Subcutaneous abdominal adipose tissue (tissue), 5 donors: ENCODE measurements around the gene OPRL1.

Experiments
- H3K27ac ChIP-seq: one replicate; pipeline ENCODE4 v1.7.0; 2013; ENCODE audit warnings: low read depth, mild to moderate bottlenecking, inconsistent platforms, low read length, moderate library complexity
- H3K27me3 ChIP-seq, 5 donors: one replicate each; pipeline ENCODE4 v1.7.0; 2013; ENCODE audit warnings: low read length in 5 of 5, inconsistent platforms in 1 of 5; ENCODE audit not compliant: control insufficient read depth in 5 of 5, insufficient read depth in 4 of 5
- H3K36me3 ChIP-seq, 5 donors: one replicate each; pipeline ENCODE4 v1.7.0; 2013; ENCODE audit warnings: low read length in 5 of 5; ENCODE audit not compliant: control insufficient read depth in 5 of 5, insufficient read depth in 5 of 5
- H3K4me1 ChIP-seq, 5 donors: one replicate each; pipeline ENCODE4 v1.7.0; 2013; ENCODE audit warnings: low read length in 5 of 5, mild to moderate bottlenecking in 3 of 5, moderate library complexity in 1 of 5; ENCODE audit not compliant: control insufficient read depth in 5 of 5, insufficient read depth in 5 of 5
- H3K4me3 ChIP-seq, 5 donors: one replicate each; pipeline ENCODE4 v1.7.0; 2013; ENCODE audit warnings: low read length in 5 of 5, low read depth in 1 of 5
- H3K9ac ChIP-seq, 5 donors: one replicate each; pipeline ENCODE4 v1.7.0; 2013; ENCODE audit warnings: low read length in 5 of 5, mild to moderate bottlenecking in 4 of 5, moderate library complexity in 3 of 5
- H3K9me3 ChIP-seq, 5 donors: one replicate each; pipeline ENCODE4 v1.7.0; 2013; ENCODE audit warnings: low read length in 5 of 5; ENCODE audit not compliant: control insufficient read depth in 5 of 5
- donor health status: healthy.
- donor health status: healthy.
- donor health status: healthy.
- donor health status: healthy.
- donor health status: healthy.

OPRL1 gene

GRCh38 chr20:64049878-64050260, 30.0 kb upstream of the OPRL1 start:
- Histone ChIP-seq H3K9me3 (no peaks in the 10 kb centered on the region), H3K9ac (peak overlapping the region in 3 of 5 donors; percentile 1 to 69 (median 43)), H3K27ac (peak overlapping the region; percentile 82), H3K36me3 (peaks cover 0 to 6% (median 3%) of the 10 kb centered on the region in 5 donors), H3K4me1 (peaks cover 0 to 63% (median 13%) of the 10 kb centered on the region in 5 donors), H3K4me3 (peak overlapping the region in 3 of 5 donors; percentile 58 to 65 (median 58)), H3K27me3 (peaks cover 44 to 64% (median 57%) of the 10 kb centered on the region in 5 donors)

DNA sequence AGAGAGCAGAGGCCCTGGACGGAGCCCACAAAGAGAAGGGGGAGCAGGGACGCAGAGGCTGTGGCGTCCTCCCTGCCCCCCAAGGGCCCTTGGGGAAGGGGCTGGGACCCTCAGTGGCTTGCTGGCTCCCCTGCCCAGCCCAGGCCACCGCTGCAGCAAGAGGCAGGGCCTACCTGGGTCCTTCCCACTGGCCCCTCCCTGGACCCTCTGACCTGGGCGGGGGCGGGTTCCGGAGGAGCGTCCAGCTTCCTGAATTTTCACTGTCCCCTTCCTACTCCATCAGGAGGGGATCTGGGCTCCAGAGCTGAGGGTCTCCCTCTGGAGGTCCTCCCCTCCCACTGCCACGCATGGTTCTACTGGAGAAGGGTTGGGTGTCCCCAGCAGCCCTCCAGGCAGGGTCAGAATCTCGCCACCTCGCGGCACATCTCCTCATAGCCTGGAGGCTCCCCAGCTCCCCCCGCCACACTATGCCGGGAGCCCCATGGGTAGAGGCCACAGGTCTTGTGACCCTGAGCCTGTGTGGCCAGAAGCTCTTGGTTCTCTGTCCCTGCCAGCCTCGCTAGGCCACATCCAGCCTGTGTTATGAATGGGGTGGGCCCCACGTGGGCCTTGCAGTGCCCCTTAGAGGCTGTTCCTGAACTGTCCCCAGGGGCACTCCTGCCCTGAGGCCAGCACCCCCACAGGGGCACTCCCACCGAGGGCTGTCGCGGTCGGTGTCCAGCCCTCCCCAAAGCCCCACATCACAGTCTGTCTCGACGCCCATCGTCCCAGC, 29.4 kb upstream of the OPRL1 start:
- peak overlapping the region in 3 of 5 donors; percentile 58 to 65 (median 58) for H3K4me3 ChIP-seq
- peak overlapping the region; percentile 82 for H3K27ac ChIP-seq
- no peaks in the 10 kb centered on the region for H3K9me3 ChIP-seq
- H3K27me3 ChIP-seq: peaks cover 45 to 68% (median 53%) of the 10 kb centered on the region in 5 donors
- H3K4me1 ChIP-seq: peaks cover 0 to 63% (median 13%) of the 10 kb centered on the region in 5 donors
- H3K9ac ChIP-seq: peak overlapping the region in 3 of 5 donors; percentile 1 to 69 (median 43)
- H3K36me3 ChIP-seq: peaks cover 0 to 6% (median 3%) of the 10 kb centered on the region in 5 donors

DNA sequence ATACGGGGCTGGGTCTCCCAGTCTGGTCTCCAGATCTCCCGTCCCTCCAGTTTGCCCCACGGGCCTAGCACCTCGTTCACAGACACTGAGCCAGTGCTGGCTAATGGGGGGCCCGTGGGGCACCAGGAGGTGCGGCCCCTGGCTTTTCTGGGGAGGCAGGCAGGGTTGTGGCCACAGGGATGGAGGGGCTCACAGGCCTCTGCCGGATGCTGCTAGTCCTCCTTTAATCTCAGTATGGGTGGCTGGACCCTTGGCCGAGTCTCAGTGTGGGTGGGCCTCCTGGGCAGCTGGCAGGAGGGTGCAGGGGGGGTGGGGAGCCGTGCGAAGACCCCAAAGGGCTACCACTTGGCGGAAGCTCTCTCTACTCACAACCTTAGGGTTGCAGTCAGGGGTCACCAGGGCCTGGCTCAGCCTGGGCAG, 28.8 kb upstream of the OPRL1 start:
- peak overlapping the region in 3 of 5 donors; percentile 58 to 65 (median 58) for H3K4me3 ChIP-seq
- H3K27ac ChIP-seq: peak overlapping the region; percentile 82
- peaks cover 44 to 70% (median 58%) of the 10 kb centered on the region in 5 donors for H3K27me3 ChIP-seq
- peaks cover 0 to 63% (median 18%) of the 10 kb centered on the region in 5 donors for H3K4me1 ChIP-seq
- H3K36me3 ChIP-seq: peaks cover 0 to 5% (median 3%) of the 10 kb centered on the region in 5 donors
- H3K9me3 ChIP-seq: no peaks in the 10 kb centered on the region
- peak overlapping the region in 2 of 5 donors; percentile 43 to 69 for H3K9ac ChIP-seq

- peaks cover 0 to 66% (median 20%) of the 10 kb centered on the region in 5 donors for H3K4me1 ChIP-seq
- H3K27ac ChIP-seq: peak overlapping the region; percentile 82
- H3K9ac ChIP-seq: peak overlapping the region in 1 of 5 donors; percentile 68
- peak overlapping the region in 2 of 5 donors; percentile 15 to 65 for H3K4me3 ChIP-seq
- H3K9me3 ChIP-seq: no peaks in the 10 kb centered on the region
- H3K27me3 ChIP-seq: peaks cover 42 to 70% (median 56%) of the 10 kb centered on the region in 5 donors
- H3K36me3 ChIP-seq: peaks cover 0 to 5% (median 0%) of the 10 kb centered on the region in 5 donors
These were observed 28.1 kb upstream of the OPRL1 start for GRCh38 chr20:64051561-64052325.

DNA sequence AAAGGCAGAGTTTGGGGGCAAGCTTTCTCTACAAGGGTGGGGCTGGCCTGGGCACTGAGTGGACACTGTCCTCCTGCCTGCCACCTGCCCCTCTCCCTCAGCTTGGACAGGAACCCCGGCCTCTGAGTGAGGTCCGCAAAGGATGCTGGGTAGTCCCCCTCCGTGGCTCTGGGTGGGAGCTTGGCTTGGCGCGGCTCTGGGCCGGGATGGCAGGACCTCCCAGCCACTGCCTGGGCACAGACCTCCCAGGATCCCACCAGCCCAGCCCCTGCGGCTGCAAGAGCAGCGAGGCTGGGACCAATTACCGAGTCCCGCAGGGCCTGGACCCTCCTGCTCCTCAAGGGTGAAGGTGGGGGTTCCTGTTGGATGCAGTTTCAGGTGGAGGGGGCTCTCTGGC, 27.6 kb upstream of the OPRL1 start:
- Histone ChIP-seq H3K36me3 (peaks cover 0 to 3% (median 0%) of the 10 kb centered on the region in 5 donors), H3K4me3 (peak overlapping the region in 1 of 5 donors; percentile 65), H3K27me3 (peaks cover 45 to 70% (median 56%) of the 10 kb centered on the region in 5 donors), H3K9me3 (no peaks in the 10 kb centered on the region), H3K9ac (peak overlapping the region in 2 of 5 donors; percentile 17 to 30), H3K4me1 (peaks cover 0 to 72% (median 24%) of the 10 kb centered on the region in 5 donors), H3K27ac (peak overlapping the region; percentile 82)

GRCh38 chr20:64052987-64053840, 26.7 kb upstream of the OPRL1 start:
- H3K36me3 ChIP-seq: no peaks in the 10 kb centered on the region
- no peaks in the 10 kb centered on the region for H3K9me3 ChIP-seq
- peak overlapping the region in 2 of 5 donors; percentile 27 to 45 for H3K4me3 ChIP-seq
- H3K27me3 ChIP-seq: peaks cover 47 to 66% (median 55%) of the 10 kb centered on the region in 5 donors
- peaks cover 0 to 80% (median 33%) of the 10 kb centered on the region in 5 donors for H3K4me1 ChIP-seq
- H3K27ac ChIP-seq: peak overlapping the region; percentile 82
- H3K9ac ChIP-seq: peak overlapping the region in 1 of 5 donors; percentile 48

DNA sequence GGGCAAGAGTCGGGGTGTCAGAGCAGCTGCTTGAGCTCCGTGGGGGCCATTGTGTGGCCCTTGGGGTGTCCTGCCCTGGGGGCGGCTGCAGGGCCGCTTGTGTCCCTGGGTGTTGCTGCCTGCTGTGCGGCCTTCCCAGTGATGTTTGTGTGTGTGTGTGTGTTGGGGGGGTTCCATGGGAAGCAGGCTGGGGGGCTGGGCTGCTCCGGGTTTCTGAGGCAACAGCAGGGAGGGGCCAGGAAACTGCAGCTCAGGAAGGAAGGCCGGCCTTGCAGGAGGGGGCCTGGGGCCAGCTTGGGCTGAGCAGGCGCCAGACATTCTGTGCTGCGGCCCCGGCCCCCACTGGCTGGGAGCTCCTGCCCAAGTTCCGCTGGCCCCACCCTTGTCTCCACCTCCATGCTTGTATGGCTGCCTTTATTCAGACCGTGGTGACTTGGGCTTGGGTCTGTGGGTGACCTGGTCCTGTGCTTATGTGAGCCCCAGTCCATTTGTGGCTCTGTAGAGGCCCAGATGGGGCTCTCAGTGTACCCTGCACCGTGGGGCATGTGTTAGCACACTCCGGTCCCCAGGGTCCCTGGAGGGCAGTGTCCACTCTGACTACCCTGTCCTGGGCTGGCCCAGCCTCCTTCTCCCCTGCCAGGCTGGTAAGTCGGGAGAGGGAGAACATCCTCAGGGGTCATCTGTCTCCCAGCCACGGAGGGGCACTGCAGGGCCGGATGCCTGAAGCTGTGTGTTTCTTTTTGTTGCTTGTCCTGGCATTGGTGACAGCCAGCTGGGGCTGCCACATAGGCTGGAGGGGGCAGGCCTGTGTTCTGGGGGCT, 25.8 kb upstream of the OPRL1 start:
- Histone ChIP-seq H3K9ac (peak overlapping the region in 3 of 5 donors; percentile 41 to 59 (median 48)), H3K36me3 (no peaks in the 10 kb centered on the region), H3K9me3 (no peaks in the 10 kb centered on the region), H3K27ac (peak overlapping the region; percentile 82), H3K4me1 (peaks cover 0 to 84% (median 33%) of the 10 kb centered on the region in 5 donors), H3K4me3 (peak overlapping the region in 3 of 5 donors; percentile 38 to 50 (median 50)), H3K27me3 (peaks cover 47 to 63% (median 52%) of the 10 kb centered on the region in 5 donors)

- H3K9ac ChIP-seq: peak overlapping the region in 2 of 5 donors; percentile 26 to 28
- H3K27me3 ChIP-seq: peaks cover 39 to 59% (median 45%) of the 10 kb centered on the region in 5 donors
- H3K4me3 ChIP-seq: peak overlapping the region in 4 of 5 donors; percentile 9 to 27 (median 20)
- H3K9me3 ChIP-seq: no peaks in the 10 kb centered on the region
- H3K36me3 ChIP-seq: peaks cover 0 to 2% (median 0%) of the 10 kb centered on the region in 5 donors
- peak overlapping the region; percentile 82 for H3K27ac ChIP-seq
- H3K4me1 ChIP-seq: peaks cover 0 to 76% (median 30%) of the 10 kb centered on the region in 5 donors
These were observed 24.4 kb upstream of the OPRL1 start for GRCh38 chr20:64055396-64055892.
